OCI-LY3 (cell line): ENCODE results near the gene ZMYND8.

Experiments
- H2AFZ ChIP-seq: fragments of 200-600, 300-600 bp; shearing (Covaris generic); 2 replicates; pipeline ENCODE4 v1.6.0; 2014; ENCODE audit warnings: antibody characterized with exemption, low read depth, low read length
- H3K27ac ChIP-seq: fragments of 200-600, 300-600 bp; sonication (generic); 2 replicates; pipeline ENCODE4 v1.5.1; 2014; ENCODE audit warnings: mild to moderate bottlenecking, low read length, moderate library complexity, mixed read lengths
- H3K27me3 ChIP-seq: fragments of 200-600, 300-600 bp; sonication (generic); 2 replicates; pipeline ENCODE4 v1.6.1; 2014; ENCODE audit warnings: low read depth, low read length, mixed read lengths
- H3K36me3 ChIP-seq: fragments of 200-600, 300-600 bp; sonication (generic); replicated peaks from 2 replicates; pipeline ENCODE3; 2014; ENCODE audit warnings: low read depth, low read length, mixed read lengths
- H3K4me1 ChIP-seq: fragments of 300-600, 200-600 bp; sonication (generic); 2 replicates; pipeline ENCODE4 v1.6.1; 2014; ENCODE audit warnings: low read length, mixed read lengths
- H3K4me2 ChIP-seq: fragments of 200-600, 300-600 bp; sonication (generic); 2 replicates; pipeline ENCODE4 v1.6.1; 2014; ENCODE audit warnings: low read length, mixed read lengths
- H3K4me3 ChIP-seq: fragments of 300-600, 200-600 bp; sonication (generic); 2 replicates; pipeline ENCODE4 v1.5.1; 2014; ENCODE audit warnings: antibody characterized with exemption, mild to moderate bottlenecking, low read length, moderate library complexity
- H3K79me2 ChIP-seq: fragments of 300-600, 200-600 bp; shearing (Covaris generic); 2 replicates; pipeline ENCODE4 v1.6.1; 2014; ENCODE audit warnings: mild to moderate bottlenecking, low read length, mixed read lengths
- H3K9ac ChIP-seq: fragments of 300-600, 200-600 bp; shearing (Covaris generic); 2 replicates; pipeline ENCODE4 v1.6.0; 2014; ENCODE audit warnings: mild to moderate bottlenecking, low read length, moderate library complexity
- H3K9me3 ChIP-seq: fragments of 200-600, 300-600 bp; shearing (Covaris generic); 2 replicates; pipeline ENCODE4 v1.6.1; 2014; ENCODE audit warnings: low read length, mixed read lengths; ENCODE audit not compliant: insufficient read depth
- H4K20me1 ChIP-seq: fragments of 200-600, 300-600 bp; sonication (generic); 2 replicates; pipeline ENCODE4 v1.6.1; 2016; ENCODE audit warnings: low read length, mixed read lengths; ENCODE audit not compliant: insufficient read depth
- CTCF ChIP-seq: fragments of 200-600, 300-600 bp; sonication (generic); IDR thresholded peaks from 2 replicates; pipeline ENCODE4 v1.5.1; 2014; ENCODE audit warnings: antibody characterized with exemption, low read length, low read depth
- EZH2phosphoT487 ChIP-seq: fragments of 200-600 bp; shearing (Covaris generic); IDR thresholded peaks from 2 replicates; pipeline ENCODE4 v1.6.1; 2018; ENCODE audit warnings: antibody characterized with exemption, mixed run types, low read depth

ZMYND8 gene

GRCh38 chr20:47349365-47350180 is 6.9 kb downstream of the ZMYND8 start:
- Histone ChIP-seq H3K9me3 (no peaks in the 10 kb centered on the region), H4K20me1 (peaks cover 37% of the 10 kb centered on the region), H3K27me3 (no peaks in the 10 kb centered on the region), H3K27ac (no peak overlapping the region), H2AFZ (no peak overlapping the region), H3K4me1 (peaks cover 68% of the 10 kb centered on the region), H3K4me3 (peak overlapping the region; percentile 24), H3K36me3 (peaks cover 46% of the 10 kb centered on the region), H3K79me2 (peaks cover 74% of the 10 kb centered on the region), H3K4me2 (peak overlapping the region; percentile 58), H3K9ac (no peak overlapping the region)
- TF ChIP-seq EZH2phosphoT487 (no peak), CTCF (no peak)

GRCh38 chr20:47348539-47349142 is 7.9 kb downstream of the ZMYND8 start:
- Histone ChIP-seq H3K4me1 (peaks cover 58% of the 10 kb centered on the region), H3K79me2 (peaks cover 69% of the 10 kb centered on the region), H3K4me2 (peak overlapping the region; percentile 30), H3K27me3 (no peaks in the 10 kb centered on the region), H3K36me3 (peaks cover 51% of the 10 kb centered on the region), H4K20me1 (peaks cover 41% of the 10 kb centered on the region), H3K27ac (no peak overlapping the region), H2AFZ (no peak overlapping the region), H3K4me3 (no peak overlapping the region), H3K9me3 (no peaks in the 10 kb centered on the region), H3K9ac (no peak overlapping the region)
- TF ChIP-seq CTCF (no peak), EZH2phosphoT487 (no peak)

- Histone ChIP-seq H3K4me2 (peak overlapping the region; percentile 30), H3K4me3 (no peak overlapping the region), H4K20me1 (peaks cover 49% of the 10 kb centered on the region), H3K9me3 (no peaks in the 10 kb centered on the region), H3K9ac (no peak overlapping the region), H3K79me2 (peaks cover 71% of the 10 kb centered on the region), H3K27ac (no peak overlapping the region), H3K4me1 (peaks cover 51% of the 10 kb centered on the region), H3K27me3 (no peaks in the 10 kb centered on the region), H2AFZ (no peak overlapping the region), H3K36me3 (peaks cover 55% of the 10 kb centered on the region)
- TF ChIP-seq EZH2phosphoT487 (no peak), CTCF (no peak)
Measured at GRCh38 chr20:47347661-47348435, 8.7 kb downstream of the ZMYND8 start.

- Histone ChIP-seq H3K4me2 (no peak overlapping the region), H3K4me1 (peaks cover 34% of the 10 kb centered on the region), H3K36me3 (peaks cover 50% of the 10 kb centered on the region), H3K27ac (no peak overlapping the region), H3K9me3 (no peaks in the 10 kb centered on the region), H3K79me2 (peaks cover 56% of the 10 kb centered on the region), H3K9ac (no peak overlapping the region), H4K20me1 (peaks cover 50% of the 10 kb centered on the region), H2AFZ (no peak overlapping the region), H3K4me3 (no peak overlapping the region), H3K27me3 (no peaks in the 10 kb centered on the region)
- no peak for TF ChIP-seq CTCF
- TF ChIP-seq EZH2phosphoT487 = no peak
Measured at GRCh38 chr20:47346172-47346571, 10.3 kb downstream of the ZMYND8 start.
